Stimulated activated CD4-positive, alpha-beta T cell treated with anti-CD3 and anti-CD28 coated beads, Interleukin-1b, Interleukin-23, amount 100 ng/mL, for 1 hour (primary cell): ENCODE data around the gene NEK5.

Source experiments
- DNase-seq, 2 donors: peaks; one replicate each; pipeline ENCODE4 v3.0.0-alpha.2; 2020; ENCODE audit warnings: low read depth in 2 of 2

Gene NEK5

DNA sequence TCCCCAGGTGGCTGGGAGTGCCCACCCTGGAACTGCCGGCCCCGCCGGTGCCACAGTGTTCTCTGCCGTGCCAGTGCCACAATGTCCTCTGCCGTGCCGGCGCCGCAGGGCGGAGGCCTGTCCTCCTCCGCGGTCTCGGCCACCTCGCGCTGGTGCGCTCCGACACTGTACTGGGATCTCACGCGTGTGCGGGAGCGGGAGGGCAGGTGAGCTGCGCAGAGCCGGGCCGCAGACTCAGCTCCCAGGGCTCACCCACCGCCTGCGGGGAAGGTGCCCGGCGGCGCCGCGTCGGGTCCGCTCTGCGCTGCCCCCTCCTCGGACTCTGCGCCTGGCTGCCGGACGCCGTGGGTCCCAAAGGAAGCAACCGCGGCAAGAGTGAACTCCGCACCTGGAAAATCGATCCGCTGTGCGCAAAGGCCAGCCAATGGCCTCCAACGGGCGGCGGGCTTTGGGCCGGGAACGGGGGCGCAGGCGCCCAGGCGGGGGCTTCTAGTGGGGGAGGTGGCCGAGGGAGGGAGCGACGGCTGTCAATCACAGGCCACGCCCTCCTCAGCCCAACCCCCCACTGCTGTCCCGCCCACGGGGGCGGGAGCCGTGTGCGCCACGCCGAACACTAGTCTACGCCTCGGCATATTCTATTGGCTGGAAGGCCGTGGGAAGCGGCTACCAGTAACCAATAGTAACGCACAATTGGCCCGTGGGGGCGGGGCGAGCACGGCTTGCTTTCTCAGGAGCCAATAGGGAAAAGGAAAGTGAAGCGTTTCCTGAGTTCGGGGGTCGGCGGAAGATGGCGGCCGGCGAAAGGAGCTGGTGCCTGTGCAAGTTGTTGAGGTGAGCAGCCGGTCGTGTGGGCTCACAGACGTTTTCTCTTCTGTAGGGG is 117.0 kb downstream of the NEK5 start, which contains the start of gene ALG11:
ALG11 (plus strand) TSS at position 767 of the 880 bp plus-strand sequence; CDS start at position 788, 21 bp downstream.
- DNase-seq = peak; percentile 97 to 99

DNA sequence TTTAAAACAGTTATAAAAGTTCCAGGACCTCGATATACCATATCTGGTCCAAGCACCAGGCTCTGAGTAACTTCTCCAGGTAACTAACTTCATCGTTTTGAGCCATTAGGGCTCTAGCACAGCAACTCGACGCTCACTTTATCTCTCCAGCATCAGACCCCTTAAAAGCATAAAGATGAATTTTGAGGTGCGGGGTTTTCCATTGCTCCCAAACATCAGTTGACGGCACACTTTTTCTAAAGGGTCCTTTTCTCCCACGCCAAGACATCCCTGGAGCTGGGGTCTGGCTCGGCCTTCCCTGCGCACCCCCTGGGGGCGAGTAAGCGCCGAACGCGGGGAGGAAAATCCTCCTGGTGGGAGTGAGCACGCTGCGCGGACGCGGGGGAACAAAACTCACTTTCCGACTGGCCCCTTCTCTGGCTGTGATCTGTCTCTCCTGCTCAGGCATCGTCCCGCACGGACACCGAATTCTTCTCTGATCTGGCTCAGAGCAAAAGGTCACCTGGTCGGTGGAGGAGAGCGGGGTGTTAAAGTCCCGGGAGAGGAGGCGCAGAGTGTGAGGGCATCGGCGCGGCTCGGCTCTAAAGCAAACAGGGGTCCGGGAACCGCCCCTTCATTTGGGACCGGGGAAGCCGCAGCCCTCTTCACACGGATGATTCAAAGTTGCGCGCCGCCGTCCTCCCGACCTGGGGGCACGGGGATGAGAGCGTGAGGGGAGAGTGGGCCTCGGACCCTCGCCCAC is 117.8 kb downstream of the NEK5 start, which contains the start of gene ATP7B:
ATP7B (minus strand) TSS at position 561 of the 742 bp plus-strand sequence; CDS start at position 448, 113 bp downstream.
- no peak for DNase-seq

DNA sequence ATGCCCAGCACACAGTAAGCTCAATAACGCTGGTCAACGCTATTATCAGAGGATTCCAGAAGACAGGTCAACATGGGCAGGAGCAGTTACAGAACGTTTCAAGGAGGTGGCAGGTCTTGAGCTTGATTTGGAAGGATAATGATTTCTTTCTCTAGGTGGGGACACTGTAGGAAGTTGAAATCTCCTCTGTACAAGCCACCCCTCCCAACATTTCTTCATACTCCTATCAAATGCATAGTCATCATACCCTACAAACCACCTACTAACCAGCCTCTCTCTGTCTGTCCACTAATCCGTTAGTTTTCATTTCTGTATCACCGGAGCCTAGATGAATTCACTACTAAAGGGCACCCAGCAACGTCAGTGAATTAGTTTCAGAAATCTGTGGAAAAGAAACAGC is 118.9 kb downstream of the NEK5 start:
- DNase-seq = no peak

DNA sequence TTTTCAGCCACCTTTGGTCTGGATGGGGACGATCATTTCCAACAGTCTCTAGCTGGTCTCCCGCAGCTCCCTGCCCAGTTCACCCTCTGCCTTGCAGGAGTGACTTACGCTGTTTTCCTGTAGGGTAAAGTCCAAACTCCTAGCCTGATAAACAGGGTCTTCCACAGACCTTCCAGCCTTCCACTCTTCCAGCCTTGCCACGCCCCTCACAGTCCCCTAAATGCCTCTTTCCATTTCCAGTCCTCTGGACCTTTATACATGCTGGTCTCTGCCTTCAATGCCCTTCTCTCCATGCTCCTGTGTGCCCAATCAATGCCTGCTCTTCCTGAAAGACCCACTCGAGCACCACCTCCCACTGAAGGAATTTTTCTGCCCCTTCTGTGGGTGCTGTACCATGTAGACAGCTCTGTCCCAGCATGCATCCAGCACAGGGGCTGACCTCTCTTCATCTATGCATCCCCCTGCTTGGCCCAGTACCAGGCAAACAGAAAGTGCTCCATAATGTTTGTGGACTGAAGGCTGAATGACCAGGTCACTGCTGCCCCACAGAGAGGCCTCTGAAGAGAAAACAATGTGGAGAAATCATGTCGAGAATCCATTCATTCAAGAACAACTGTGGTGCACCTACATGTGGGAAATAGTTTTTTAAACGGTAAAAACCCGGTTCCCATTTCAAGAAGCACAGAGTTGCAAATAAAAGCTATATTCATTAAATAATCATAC is 122.2 kb downstream of the NEK5 start:
- DNase-seq = no peak

DNA sequence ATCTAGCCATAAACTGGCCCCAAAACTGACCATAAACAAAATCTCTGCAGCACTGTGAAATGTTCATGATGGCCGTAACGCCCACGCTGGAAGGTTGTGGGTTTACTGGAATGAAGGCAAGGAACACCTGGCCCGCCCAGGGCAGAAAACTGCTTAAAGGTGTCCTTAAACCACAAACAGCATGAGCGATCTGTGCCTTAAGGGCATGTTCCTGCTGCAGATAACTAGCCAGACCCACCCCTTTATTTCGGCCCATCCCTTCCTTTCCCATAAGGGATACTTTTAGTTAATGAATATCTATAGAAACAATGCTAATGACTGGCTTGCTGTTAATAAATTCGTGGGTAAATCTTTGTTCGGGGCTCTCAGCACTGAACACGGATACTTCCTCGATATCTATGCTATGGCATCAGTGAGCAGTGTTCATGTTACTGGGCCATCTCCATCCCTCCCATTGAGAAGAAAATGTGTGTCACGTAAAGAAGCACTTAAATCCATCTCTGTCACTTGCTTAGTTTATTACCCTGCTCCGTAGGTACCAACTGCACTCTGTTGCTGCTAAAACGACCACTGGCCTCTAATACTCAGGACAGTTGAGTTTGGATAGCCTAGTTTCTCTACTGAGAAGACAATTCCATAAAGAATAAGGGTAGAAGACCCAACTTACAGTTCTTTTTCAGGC is 122.9 kb downstream of the NEK5 start:
- DNase-seq = no peak

DNA sequence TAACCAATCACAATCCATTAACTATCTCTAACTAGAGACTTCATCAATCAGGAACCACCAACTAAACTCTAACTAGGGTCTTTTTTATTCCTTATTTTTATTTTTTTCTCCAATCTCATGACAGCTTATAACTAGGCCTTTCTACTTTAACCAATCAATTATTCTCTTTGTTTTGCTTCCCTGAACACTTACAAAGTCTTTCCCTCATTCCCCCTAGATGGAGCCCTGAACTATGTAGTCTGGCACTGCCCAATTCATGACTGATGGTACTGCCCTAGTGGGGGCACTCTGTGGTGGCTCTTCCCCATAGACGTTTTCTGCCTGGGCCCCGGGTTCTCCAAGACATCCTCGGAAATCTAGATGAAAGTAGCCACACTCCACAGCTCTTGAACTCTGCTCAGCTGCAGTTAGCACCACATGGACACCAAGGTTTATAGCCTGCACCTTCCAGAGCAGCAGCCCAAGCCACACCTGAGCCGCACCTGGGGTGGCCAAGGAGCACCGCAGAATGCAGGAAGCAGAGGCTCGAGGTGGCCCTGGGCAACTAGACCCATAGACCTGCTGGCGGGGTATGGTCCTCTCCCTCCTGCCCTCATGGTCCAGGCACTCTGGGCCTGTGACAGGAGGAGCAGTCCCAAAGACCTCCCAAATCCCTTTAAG is 124.2 kb downstream of the NEK5 start:
- DNase-seq = no peak

DNA sequence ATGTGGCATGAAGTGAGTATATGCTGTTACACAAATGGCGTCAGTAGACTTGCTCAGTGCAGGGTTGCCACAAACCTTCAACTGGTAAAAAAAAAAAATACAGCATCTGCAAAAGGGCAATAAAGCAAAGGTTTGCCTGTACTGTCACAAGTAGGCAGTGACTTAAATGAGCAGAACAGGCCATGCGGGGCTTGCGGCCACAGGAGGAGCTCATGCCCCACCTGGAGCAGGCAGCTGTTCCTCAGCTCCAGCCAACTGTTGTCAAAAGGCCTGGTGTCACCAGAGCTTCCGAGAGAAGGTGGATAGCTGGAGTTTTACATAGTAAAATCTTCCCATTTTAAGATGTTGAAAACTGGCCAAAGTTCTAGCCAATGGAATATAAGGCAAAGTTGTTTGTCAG is 125.3 kb downstream of the NEK5 start:
- no peak for DNase-seq

DNA sequence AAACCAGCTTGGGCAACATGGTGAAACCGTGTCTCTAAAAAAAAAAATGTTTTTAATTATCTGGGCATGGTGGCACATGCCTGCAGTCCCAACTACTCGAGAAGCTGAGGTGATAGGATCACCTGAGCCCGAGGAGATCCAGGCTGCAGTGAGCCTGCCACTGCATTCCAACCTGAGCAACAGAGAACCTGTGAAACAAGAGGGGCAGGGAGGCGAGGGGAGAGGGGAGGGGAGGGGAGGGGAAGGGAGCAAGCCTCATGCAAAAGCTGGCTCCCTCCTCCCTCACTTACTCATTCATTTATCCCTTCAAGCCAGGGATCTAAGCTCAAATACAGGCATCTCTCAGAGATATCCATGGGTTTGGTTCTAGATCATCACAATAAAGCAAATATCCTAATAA is 126.5 kb downstream of the NEK5 start:
- no peak for DNase-seq

DNA sequence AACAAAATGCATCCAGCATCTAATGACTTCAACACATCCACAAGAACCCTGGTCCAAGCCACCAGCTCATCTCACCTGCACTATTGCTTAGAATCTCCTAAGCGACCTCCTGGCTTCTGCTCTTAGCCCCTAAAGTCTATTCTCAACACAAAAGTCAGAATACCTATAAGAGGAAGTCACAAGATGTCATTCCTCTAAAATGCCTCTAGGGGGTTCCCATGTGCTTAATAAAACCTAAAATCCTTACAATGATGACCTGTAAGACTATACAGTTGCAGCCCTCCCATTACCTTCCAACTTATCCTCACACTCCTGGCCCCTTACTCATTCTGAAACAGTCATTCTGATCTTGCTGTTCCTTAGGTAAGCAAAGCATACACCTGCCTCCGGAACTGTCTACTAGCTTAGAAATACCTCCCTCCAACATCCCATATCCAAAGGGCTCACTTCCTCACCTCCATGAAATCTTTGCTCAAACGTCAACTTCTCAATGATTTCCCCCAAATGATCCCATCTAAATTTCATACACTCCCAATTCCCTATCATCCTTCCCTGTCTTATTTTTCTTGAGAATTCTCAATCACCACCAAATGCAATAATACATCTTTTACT is 127.6 kb downstream of the NEK5 start:
- DNase-seq = no peak

DNA sequence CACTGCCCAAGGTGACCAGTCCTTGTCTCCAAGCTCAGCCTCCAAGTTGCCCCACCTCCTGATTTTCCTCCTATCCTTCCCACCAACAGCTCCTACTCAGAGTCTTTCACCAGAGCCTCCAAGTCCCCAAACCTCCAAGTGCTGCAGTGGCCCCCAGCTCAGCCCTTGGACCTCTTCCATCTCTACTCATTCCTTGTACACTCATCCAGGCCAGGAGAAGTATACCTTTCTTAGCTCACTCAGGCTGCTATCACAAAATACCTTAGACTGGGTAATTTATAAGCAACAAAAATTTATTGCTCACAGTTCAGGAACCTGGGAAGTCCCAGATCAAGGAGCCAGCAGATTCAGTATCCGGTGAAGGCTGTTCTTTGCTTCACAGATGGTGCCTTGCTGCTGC is 129.0 kb downstream of the NEK5 start:
- no peak for DNase-seq

DNA sequence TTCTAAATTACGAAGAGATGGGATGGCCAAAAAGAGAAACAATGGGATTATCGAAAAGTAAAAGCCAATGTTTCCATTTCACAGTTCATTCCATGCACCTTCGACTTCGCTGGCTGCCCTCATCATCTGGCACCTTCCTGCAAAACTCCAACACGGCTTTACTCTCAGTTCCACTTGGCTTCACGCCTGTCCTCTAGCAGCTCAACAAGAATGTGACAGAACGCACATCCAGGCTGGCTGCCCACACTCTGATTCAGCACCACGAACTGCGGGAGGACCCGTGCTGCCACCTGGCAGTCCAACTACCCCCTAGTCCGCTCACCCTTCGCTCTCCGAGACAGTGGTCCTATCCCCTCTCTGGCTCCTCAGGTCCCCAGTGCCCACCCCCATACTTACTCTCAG is 129.4 kb downstream of the NEK5 start:
- DNase-seq = no peak

DNA sequence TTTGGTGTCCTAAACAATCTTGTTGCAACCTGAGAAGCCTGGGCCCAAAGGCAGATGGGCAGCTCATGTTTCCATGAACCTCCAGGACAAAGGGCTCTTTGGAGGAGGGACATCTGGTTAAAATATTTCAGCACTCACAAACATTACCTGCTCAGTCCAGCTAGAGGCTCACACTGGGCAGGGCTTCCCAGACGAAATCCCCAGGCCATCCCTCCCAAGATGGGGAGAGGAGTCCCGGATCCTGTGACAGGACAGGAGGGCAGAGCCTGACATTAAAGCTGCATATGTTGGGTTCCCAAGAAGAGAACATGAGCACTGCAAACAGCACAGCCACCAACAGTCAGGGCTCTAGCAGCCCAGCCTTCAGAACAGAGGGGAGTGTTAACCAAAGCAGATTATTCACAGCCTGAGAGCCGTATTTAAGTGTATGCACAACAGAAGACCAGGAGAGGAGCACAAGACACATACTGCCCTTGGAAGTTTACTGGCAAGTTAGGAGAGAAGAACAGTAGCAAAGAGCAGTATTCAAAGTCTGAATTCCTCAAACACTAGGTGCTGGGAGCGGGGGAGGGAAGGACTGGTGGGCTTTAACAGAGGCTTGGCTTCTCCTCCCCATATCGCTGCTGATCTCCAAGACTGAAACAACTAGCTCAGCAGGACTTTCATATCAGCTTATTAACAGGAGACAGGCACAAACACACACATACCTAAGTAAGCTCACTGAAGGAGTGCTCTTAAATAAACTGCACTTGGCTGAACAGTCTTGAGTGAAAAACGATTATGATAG is 130.0 kb downstream of the NEK5 start:
- no peak for DNase-seq

DNA sequence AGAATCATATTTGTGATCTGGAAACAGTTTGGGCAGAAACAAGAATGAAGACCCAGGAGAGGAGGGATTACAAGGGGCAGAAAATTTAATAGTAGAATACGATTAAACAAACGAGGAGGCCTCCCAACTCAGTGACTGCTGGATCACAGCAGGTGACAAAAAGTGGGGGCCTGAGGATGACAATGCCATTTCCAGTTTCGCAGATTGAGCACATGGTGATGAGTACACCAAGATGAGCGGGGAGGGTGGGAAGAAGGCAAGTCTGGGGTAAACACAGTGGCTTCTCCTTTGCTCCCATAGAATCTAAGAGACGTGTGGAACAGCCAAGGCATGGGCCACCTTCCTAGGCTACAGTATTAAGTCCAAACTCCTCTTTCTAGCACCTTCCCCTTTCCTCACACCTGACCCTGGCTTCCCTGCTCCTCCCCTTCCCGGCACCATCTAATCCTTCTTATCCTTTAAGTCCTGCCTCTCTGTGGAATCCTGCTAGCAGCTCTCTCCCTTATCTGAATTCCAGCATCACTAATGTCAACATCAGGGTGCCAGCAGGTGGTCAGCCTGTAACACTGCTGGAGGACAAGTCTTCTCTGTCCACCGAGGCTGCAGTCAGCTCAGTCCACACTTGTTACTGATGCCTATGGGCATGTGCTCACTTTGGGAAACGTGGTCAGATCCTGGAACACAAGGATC is 131.1 kb downstream of the NEK5 start:
- DNase-seq = no peak

DNA sequence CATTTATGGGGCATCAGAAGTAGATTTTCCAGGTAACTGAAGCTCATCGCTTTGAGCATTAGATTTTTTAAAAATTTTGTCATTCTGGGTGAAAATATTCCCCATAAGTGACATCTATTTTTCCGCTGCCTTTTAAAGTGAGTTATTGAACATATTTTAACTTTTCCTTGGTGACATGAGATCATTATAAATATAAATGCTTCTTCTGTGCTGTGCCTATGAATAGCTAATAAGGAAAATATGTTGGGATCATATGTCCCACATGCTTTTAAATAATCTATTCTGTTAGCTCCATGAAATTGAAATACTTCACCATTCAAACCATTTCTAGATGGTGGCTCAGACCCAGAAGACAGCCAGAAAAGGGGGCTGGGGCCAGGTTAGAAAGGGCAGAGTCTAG is 131.7 kb downstream of the NEK5 start:
- DNase-seq = no peak

DNA sequence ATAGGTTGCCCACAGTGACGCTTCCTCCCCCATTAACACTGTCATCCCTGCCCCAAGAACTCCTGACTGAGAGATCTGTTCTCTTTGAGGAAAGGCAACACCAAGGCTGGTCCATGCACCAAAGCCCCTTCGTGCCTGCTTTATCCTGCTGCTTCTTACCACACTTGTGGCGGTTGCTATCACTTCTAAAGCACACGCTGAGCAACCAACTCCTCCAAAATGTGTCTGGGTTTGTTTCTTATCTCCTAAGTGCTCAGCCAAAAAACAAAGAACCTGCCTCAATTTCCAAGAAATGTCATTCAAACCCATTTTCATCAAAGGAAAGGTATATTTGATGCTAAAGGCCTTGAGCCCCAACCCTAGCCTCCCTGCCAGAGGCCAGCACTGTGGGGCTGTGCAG is 132.2 kb downstream of the NEK5 start:
- DNase-seq = no peak

DNA sequence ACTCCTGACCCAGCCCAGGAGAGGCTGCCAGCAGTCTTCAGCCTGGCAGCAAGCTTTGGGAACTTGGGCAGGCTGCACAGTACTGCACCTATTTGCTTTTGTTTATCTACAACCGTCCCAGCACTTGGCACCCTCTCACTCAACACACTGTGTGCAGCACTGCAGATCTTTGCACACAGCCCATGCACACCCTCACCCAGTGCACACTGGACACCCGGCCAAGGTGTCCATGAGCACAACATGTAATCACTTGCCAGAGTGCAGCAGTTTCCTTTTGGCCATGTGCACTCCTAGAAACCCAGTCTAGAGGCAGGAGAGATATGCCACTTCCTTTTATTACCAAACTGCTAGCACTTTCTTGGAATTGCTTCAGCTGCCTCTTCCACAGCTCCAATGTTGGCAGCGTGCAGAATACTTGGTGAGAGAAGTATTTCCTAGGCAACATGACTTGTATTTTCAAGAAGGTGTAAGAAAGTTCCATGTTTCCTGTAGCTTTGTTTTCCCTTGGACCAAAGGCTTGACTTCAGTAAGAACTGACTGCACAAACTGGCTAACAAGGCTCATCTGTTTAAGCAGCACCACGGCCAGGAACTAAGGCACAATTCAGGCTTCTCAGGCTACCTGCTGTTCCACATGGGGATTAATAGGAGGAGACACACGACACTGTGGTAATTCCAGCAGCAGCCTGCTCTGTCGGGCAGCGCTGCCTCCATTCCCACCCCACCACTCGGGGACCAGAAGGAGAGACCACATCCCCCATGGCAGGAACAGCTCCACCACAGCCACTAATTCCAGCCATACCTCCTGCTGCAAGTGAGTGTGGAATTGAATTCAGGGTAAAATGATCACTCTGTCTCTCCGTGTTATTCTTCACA is 133.0 kb downstream of the NEK5 start:
- DNase-seq = no peak

DNA sequence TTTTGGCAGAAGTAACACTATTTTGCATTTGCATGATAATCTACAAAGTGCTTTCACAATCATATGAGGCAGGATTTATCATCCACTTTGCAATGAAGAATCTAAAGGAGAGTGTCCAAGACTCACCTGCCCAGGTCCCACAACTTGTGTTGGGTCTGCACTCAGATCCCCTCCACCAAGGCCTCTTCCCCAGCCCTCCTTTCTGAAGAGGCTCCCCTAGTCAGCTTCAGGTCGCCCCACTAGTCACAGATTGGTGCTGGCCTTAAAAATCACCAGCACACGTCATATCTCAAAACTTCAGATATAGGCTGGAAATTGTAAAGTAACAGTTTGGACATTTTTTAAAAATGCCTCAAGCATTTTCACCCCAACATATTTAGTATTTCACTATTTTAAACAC is 135.2 kb downstream of the NEK5 start:
- no peak for DNase-seq

DNA sequence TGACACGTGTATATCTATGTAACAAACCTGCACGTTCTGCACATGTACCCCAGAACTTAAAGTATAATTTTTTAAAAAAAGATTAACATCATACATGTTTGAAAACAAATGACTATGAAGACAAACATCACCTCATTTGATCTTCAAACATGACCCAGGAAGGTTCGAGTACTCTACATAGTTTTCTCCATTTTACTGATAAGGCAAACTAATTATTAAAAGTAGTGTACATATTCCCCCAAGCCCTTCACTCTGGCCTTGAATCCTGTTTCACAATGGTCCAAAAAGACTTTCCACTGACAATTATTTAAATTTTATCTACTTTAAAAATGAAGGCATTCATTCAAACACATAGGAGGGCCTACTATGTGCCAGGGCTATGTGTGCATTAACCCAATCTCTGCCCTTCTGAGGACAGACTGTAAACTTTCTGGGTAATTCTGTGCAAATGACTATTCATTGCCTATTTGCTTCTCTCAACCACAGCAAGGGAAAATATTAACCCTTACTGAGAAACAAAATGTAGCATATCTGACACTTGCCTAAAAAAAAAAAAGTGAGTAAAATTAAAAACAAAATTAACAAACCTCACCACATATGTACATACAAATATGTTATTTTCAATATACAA is 139.8 kb downstream of the NEK5 start:
- no peak for DNase-seq
